Rectal smooth muscle tissue (tissue), 1 donor: ENCODE data around the gene CHD6.

Experiments used
- H3K27ac ChIP-seq: one replicate; pipeline ENCODE4 v1.7.0; 2013; ENCODE audit warnings: low read depth, low read length, inconsistent platforms
- H3K27me3 ChIP-seq: one replicate; pipeline ENCODE4 v1.7.0; 2013; ENCODE audit warnings: low read length; ENCODE audit not compliant: control insufficient read depth, insufficient read depth
- H3K36me3 ChIP-seq: one replicate; pipeline ENCODE4 v1.7.0; 2013; ENCODE audit warnings: low read length; ENCODE audit not compliant: control insufficient read depth, insufficient read depth
- H3K4me1 ChIP-seq: one replicate; pipeline ENCODE4 v1.7.0; 2013; ENCODE audit warnings: low read length; ENCODE audit not compliant: control insufficient read depth, insufficient read depth
- H3K4me3 ChIP-seq: one replicate; pipeline ENCODE4 v1.7.0; 2013; ENCODE audit warnings: low read length
- H3K9ac ChIP-seq: one replicate; pipeline ENCODE4 v1.7.0; 2013; ENCODE audit warnings: low read length

CHD6 gene

GRCh38 chr20:41476013-41476441, 142.2 kb downstream of the CHD6 start:
- Histone ChIP-seq H3K9ac (no peak overlapping the region), H3K27ac (no peak overlapping the region), H3K36me3 (no peaks in the 10 kb centered on the region)

GRCh38 chr20:41475503-41475902, 142.7 kb downstream of the CHD6 start:
- H3K27me3 ChIP-seq: no peaks in the 10 kb centered on the region
- no peak overlapping the region for H3K4me3 ChIP-seq
- no peak overlapping the region for H3K9ac ChIP-seq
- H3K4me1 ChIP-seq: no peaks in the 10 kb centered on the region
- no peak overlapping the region for H3K27ac ChIP-seq
- peaks cover 3% of the 10 kb centered on the region for H3K36me3 ChIP-seq

More at GRCh38 chr20:41476013-41476441, 142.2 kb downstream of the CHD6 start:
- Histone ChIP-seq H3K4me1 (no peaks in the 10 kb centered on the region), H3K27me3 (no peaks in the 10 kb centered on the region), H3K4me3 (no peak overlapping the region)

DNA sequence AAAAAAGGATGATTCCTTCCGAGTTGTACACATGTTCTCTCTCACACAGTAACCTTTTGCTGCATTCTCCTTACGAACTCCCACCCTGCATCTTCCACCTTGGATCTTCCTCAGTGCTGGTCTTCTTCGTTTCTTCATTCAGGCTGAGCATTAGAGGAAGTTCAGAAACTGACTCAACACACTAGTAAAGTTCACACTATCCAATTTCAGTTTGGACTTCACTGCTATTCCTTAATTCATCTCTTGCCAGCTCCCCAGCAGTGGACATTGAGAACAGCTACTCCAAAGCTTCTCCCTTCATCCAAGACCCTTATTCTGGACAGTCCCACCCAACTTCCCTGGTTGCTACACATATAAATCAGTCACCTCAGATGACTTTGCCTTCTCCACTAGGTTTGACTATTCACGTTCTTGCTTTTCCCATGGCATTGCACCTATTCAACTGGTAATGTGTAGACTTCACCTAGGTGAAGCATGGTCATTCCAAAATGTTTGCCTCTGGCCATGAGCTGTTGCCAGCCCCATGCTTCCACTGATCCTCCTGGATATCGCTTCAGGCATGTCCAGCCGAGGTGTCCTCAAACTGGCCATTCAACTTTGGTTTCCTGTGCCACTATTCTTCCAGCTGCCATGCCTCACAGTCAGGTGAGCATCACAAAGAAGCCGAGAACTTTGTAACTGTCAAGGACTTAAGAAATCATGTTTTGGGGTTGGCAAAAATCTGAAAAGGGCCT, 147.6 kb downstream of the CHD6 start:
- Histone ChIP-seq H3K27me3 (no peaks in the 10 kb centered on the region), H3K9ac (no peak overlapping the region), H3K27ac (no peak overlapping the region), H3K4me1 (no peaks in the 10 kb centered on the region), H3K36me3 (peaks cover 12% of the 10 kb centered on the region), H3K4me3 (no peak overlapping the region)

DNA sequence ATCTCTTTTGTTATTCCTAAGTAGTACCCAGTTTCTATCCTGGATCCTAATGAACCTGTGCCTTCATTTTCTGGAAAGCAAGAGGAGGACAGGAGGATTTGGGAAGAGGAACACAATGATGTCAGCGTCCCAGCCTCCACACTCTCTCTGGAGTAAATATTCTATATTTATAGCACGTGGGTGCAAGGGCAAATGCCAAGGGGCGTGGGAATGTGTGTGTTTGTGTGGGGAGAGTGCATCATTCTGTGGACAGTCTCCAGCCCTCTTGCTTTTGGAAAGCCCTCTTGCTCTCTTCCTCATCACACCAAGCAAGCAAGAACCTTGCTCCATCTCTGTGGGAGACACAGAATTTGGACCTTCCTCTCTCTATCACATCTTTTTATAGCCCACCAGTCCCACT, 148.3 kb downstream of the CHD6 start:
- no peaks in the 10 kb centered on the region for H3K27me3 ChIP-seq
- H3K4me1 ChIP-seq: no peaks in the 10 kb centered on the region
- H3K9ac ChIP-seq: no peak overlapping the region
- H3K36me3 ChIP-seq: peaks cover 12% of the 10 kb centered on the region
- H3K27ac ChIP-seq: no peak overlapping the region
- H3K4me3 ChIP-seq: no peak overlapping the region

- H3K9ac ChIP-seq: no peak overlapping the region
- no peaks in the 10 kb centered on the region for H3K4me1 ChIP-seq
- no peak overlapping the region for H3K27ac ChIP-seq
- no peaks in the 10 kb centered on the region for H3K27me3 ChIP-seq
- peaks cover 12% of the 10 kb centered on the region for H3K36me3 ChIP-seq
- no peak overlapping the region for H3K4me3 ChIP-seq
These were observed 149.1 kb downstream of the CHD6 start for GRCh38 chr20:41468994-41469600.

DNA sequence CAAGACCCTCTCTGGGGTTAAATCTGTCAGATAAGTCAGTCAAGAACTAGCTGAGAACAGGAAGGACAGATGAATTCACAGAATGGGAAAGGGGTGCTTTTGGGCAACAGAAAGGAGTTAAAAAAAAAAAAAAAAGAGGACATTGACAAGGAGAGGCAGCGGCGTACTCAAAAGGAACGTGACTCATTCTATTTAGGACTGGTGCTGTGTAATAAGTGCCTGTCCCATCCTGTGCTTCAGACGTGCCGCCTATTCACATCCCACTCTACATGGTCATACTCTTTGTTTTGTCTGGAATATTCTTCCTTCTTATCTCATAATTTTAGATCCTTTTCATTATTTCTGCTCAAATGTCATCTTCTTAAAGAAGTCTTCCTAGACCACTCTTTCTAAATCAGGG, 150.5 kb downstream of the CHD6 start:
- Histone ChIP-seq H3K27ac (no peak overlapping the region), H3K9ac (no peak overlapping the region), H3K27me3 (no peaks in the 10 kb centered on the region), H3K4me3 (no peak overlapping the region), H3K36me3 (peaks cover 12% of the 10 kb centered on the region), H3K4me1 (no peaks in the 10 kb centered on the region)

DNA sequence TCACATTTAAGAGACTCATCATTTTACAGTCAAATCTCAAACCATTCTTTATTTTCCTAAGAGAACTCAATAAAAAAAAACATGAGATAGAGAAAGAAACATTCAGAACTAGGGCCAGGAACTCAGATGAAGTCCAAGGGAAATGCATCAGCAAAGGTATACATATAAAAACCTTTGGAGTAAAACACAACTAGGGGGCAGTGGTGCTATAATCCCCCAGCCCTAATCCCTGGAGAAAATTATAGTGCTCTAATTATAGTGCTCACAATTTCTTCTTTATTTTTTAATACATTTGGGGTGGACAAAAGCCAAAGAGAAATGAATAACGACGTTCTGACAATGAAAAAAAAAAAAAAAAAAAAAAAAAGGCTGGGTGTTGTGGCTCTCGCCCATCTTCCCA, 151.0 kb downstream of the CHD6 start:
- H3K36me3 ChIP-seq: peaks cover 12% of the 10 kb centered on the region
- no peak overlapping the region for H3K9ac ChIP-seq
- no peak overlapping the region for H3K4me3 ChIP-seq
- H3K27me3 ChIP-seq: no peaks in the 10 kb centered on the region
- no peaks in the 10 kb centered on the region for H3K4me1 ChIP-seq
- no peak overlapping the region for H3K27ac ChIP-seq

DNA sequence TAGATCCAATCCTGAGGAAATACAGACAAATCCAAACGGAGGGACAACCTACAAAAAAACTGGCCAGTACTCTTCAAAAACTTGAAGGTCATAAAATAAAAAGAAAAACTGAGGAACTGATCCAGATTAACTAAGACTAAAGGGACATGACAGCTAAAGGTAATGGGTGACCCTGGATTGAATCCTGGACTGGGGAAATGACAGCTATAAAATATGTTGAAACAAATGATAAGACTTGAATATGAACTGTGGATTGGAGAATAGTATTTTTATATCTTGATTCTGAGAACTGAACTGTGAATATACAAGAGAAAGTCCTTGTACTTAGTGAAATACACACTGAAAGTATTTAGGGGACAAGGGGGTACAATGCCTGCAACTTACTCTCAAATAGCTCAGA, 154.6 kb downstream of the CHD6 start:
- H3K4me3 ChIP-seq: no peak overlapping the region
- H3K36me3 ChIP-seq: peaks cover 4% of the 10 kb centered on the region
- no peaks in the 10 kb centered on the region for H3K4me1 ChIP-seq
- no peak overlapping the region for H3K27ac ChIP-seq
- no peak overlapping the region for H3K9ac ChIP-seq
- no peaks in the 10 kb centered on the region for H3K27me3 ChIP-seq

DNA sequence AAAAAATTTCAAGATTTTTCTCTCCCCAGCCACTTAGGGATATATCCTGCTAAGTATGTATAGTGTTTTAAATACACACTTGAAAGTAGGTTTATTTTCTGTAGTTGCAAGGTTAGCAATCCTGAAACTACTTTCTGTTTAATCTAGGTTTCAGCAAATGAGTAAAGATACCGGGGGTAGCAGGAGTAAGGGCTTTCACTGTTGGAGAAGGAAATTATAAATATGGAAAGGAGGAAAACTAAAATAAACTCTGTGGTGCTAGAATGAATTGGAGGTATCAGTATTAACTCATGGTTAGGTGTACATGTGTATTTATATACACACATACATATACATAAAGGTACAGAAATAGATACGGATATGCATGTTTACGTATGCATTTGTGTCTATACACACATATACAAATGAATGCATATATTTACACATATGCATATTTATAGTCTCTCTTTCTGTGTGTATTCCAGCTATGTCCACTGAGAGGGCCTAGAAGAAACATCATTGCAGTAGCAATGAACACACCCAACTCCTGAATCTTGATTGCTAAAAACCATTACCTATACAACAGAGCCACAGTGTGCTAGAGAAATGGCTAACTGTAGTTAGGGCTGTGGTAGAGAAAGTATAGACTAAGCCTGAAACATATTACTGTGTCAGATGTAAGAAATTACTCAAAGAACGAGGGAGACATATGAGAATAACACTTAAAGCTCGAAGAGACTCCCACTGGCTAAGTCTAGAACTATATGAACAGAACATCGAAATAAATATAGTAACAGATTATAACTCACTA, 155.6 kb downstream of the CHD6 start:
- Histone ChIP-seq H3K4me3 (no peak overlapping the region), H3K9ac (no peak overlapping the region), H3K27ac (no peak overlapping the region), H3K4me1 (no peaks in the 10 kb centered on the region), H3K36me3 (peaks cover 4% of the 10 kb centered on the region), H3K27me3 (no peaks in the 10 kb centered on the region)

DNA sequence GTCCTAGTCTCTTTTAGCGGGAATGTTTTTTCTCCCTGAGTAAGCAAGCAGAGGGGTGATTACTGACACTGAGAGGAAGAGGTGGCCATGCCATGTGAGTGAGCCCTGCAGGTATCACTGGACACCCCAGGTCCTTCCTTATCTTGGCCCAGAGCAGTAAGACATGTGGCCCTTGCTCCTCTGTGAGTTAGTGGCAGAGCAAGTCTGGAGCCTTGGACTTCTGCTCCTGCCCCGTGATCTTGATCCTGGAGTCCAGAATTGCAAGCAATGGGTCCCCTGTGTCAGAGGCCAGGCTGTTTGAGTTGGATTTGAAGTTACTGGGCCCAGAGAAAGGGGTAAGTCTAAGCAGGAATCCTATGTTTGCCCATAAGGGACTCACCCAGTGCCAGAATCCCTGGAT, 159.4 kb downstream of the CHD6 start:
- Histone ChIP-seq H3K4me3 (no peak overlapping the region), H3K4me1 (no peaks in the 10 kb centered on the region), H3K36me3 (peaks cover 22% of the 10 kb centered on the region), H3K27me3 (no peaks in the 10 kb centered on the region), H3K27ac (no peak overlapping the region), H3K9ac (no peak overlapping the region)

DNA sequence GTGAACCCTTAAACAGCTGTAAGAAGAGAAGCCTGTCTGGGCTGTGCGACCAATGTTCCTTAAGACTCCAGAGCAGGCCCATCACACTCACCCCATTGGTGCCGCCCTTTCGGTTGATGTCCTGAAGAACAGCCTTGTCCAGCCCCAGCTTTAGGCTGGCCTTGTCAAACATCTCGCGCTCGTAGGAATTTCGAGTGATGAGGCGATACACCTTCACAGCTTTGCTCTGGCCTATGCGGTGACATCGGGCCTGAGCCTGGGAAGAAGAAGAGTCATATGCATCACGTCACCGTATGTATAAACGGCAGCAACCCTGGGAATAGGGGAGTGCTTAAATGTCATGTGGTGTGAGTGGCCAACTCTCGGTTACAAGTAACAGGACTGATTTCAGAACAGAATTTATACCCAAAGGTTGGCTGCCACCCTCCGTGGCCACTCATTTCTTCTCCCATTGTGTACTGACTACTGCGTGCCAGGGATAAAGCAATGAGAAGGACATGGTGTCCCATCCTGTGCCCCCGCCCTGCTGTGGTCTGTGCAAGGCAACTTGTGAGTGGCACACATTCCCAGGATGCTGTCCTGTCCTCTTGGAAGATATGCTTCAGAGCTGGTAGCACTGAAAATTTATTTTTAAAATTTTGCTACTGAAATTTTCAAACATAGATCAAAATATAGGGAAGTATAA, 160.9 kb downstream of the CHD6 start:
- no peak overlapping the region for H3K9ac ChIP-seq
- no peak overlapping the region for H3K4me3 ChIP-seq
- H3K27ac ChIP-seq: no peak overlapping the region
- peaks cover 35% of the 10 kb centered on the region for H3K36me3 ChIP-seq
- H3K27me3 ChIP-seq: no peaks in the 10 kb centered on the region
- no peaks in the 10 kb centered on the region for H3K4me1 ChIP-seq

GRCh38 chr20:41456351-41456750, 161.8 kb downstream of the CHD6 start:
- no peak overlapping the region for H3K4me3 ChIP-seq
- peaks cover 41% of the 10 kb centered on the region for H3K36me3 ChIP-seq
- H3K9ac ChIP-seq: no peak overlapping the region
- no peaks in the 10 kb centered on the region for H3K27me3 ChIP-seq
- no peaks in the 10 kb centered on the region for H3K4me1 ChIP-seq
- H3K27ac ChIP-seq: no peak overlapping the region
